Suprapubic skin (tissue), 4 donors: ENCODE data around the gene FYN. TPM values are rescaled to one million over a fixed set of nuclear protein-coding genes. Genes with fewer than 3 reads are reported as not detected.

Experiments
- DNase-seq, 2 donors: peaks; one replicate each; pipeline ENCODE4 v3.0.0-alpha.2; 2019; ENCODE audit warnings: low spot score in 2 of 2
- H3K27ac ChIP-seq: fragments of 200-600 bp; sonication (generic); one replicate; pipeline ENCODE4 v1.5.1; 2019
- H3K27me3 ChIP-seq: fragments of 200-600 bp; sonication (generic); one replicate; pipeline ENCODE4 v1.5.1; 2019
- H3K36me3 ChIP-seq: fragments of 200-600 bp; sonication (generic); one replicate; pipeline ENCODE4 v1.5.1; 2019
- H3K4me1 ChIP-seq: fragments of 200-600 bp; sonication (generic); one replicate; pipeline ENCODE4 v1.5.1; 2019
- H3K4me3 ChIP-seq: fragments of 200-600 bp; sonication (generic); one replicate; pipeline ENCODE4 v1.5.1; 2019; ENCODE audit warnings: mild to moderate bottlenecking
- H3K9me3 ChIP-seq: fragments of 200-600 bp; sonication (generic); one replicate; pipeline ENCODE4 v1.5.1; 2019
- CTCF ChIP-seq, 2 donors: fragments of 200-600 bp in 1 of 2; fragments of 450-650 bp in 1 of 2; sonication (generic) in 1 of 2; IDR thresholded peaks; one replicate each; pipeline ENCODE4 v1.5.1; 2016 to 2019; ENCODE audit warnings: antibody characterized with exemption in 2 of 2, mild to moderate bottlenecking in 1 of 2, moderate library complexity in 1 of 2
- EP300 ChIP-seq: sonication (generic); formaldehyde crosslinking; IDR thresholded peaks from one replicate; pipeline ENCODE4 v1.6.1; 2017; ENCODE audit warnings: antibody characterized with exemption
- POLR2A ChIP-seq, 2 donors: fragments of 450-650 bp; IDR thresholded peaks; one replicate each; pipeline ENCODE4 v1.6.1; 2017; ENCODE audit warnings: antibody characterized with exemption in 2 of 2, mild to moderate bottlenecking in 2 of 2, moderate library complexity in 2 of 2
- POLR2AphosphoS5 ChIP-seq, 3 donors: sonication (generic); formaldehyde crosslinking; IDR thresholded peaks; one replicate each; pipeline ENCODE4 v1.6.1; 2017; ENCODE audit warnings: antibody characterized with exemption in 3 of 3
- WGBS: methylation state at CpG from one replicate; pipeline ENCODE4 v1.1.5; 2018; 5-methylcytosine and 5-hydroxymethylcytosine counted together
- total RNA-seq, 4 donors: library from RNA; depleted of rRNA; stranded (reverse); fragments of >200 nt; gene quantifications; one replicate each; pipeline ENCODE4 v1.1.0, GENCODE V29; 2016

The FYN gene
- total RNA-seq = 10 to 100 TPM; 36.6 to 89.6 (median 67.3) TPM

GRCh38 chr6:111873178-111874024 is at the start of gene FYN:
Gene FYN (minus strand): TSS chr6:111873452. CDS start chr6:111720051, 153,401 bp downstream.
- WGBS = under 1% methylated on average over 23 of the region's 75 CpGs
- H3K27ac ChIP-seq = peak within 1 kb of the TSS; percentile 96
- peak; percentile 98 to 99 for DNase-seq
- TF ChIP-seq CTCF (IDR thresholded peaks at IDR 0.05) = peak; percentile 29 to 45
- peak; percentile 30 to 88 for TF ChIP-seq POLR2A (IDR thresholded peaks at IDR 0.05)
- TF ChIP-seq EP300 = no peak
- peak; percentile 31 to 89 (median 62) for TF ChIP-seq POLR2AphosphoS5 (IDR thresholded peaks at IDR 0.05)
- no peaks in the 10 kb centered on the region for H3K9me3 ChIP-seq
- H3K4me3 ChIP-seq = peak within 1 kb of the TSS; percentile 90
- peaks cover 3% of the 10 kb centered on the region for H3K27me3 ChIP-seq
- H3K36me3 ChIP-seq = no peaks in the 10 kb centered on the region
- H3K4me1 ChIP-seq = peaks cover 34% of the 10 kb centered on the region

GRCh38 chr6:111922454-111923297 is 49.4 kb upstream of the FYN start:
- no peak overlapping the region for H3K27ac ChIP-seq
- H3K9me3 ChIP-seq = no peaks in the 10 kb centered on the region
- no peak for DNase-seq

GRCh38 chr6:111921103-111921502 is 47.9 kb upstream of the FYN start:
- no peak for TF ChIP-seq POLR2AphosphoS5 (IDR thresholded peaks at IDR 0.05)
- TF ChIP-seq POLR2A (IDR thresholded peaks at IDR 0.05) = no peak
- no peak for TF ChIP-seq CTCF (IDR thresholded peaks at IDR 0.05)
- no peak for TF ChIP-seq EP300
- Histone ChIP-seq H3K4me3 (no peak overlapping the region), H3K4me1 (no peaks in the 10 kb centered on the region), H3K9me3 (no peaks in the 10 kb centered on the region), H3K27me3 (no peaks in the 10 kb centered on the region), H3K27ac (no peak overlapping the region), H3K36me3 (no peaks in the 10 kb centered on the region)
- 88% methylated on average over 1 of the region's 1 CpG for WGBS
- no peak for DNase-seq

More at GRCh38 chr6:111922454-111923297, 49.4 kb upstream of the FYN start:
- H3K4me1 ChIP-seq = no peaks in the 10 kb centered on the region
- no peaks in the 10 kb centered on the region for H3K27me3 ChIP-seq
- TF ChIP-seq CTCF (IDR thresholded peaks at IDR 0.05) = no peak
- no peak for TF ChIP-seq EP300
- no peak for TF ChIP-seq POLR2A (IDR thresholded peaks at IDR 0.05)
- TF ChIP-seq POLR2AphosphoS5 (IDR thresholded peaks at IDR 0.05) = no peak
- no peaks in the 10 kb centered on the region for H3K36me3 ChIP-seq
- H3K4me3 ChIP-seq = no peak overlapping the region

GRCh38 chr6:111920578-111920977 is 47.3 kb upstream of the FYN start:
- no peak overlapping the region for H3K4me3 ChIP-seq
- H3K9me3 ChIP-seq = no peaks in the 10 kb centered on the region
- WGBS = 85% methylated on average over 7 of the region's 7 CpGs
- TF ChIP-seq CTCF (IDR thresholded peaks at IDR 0.05) = no peak
- no peak for TF ChIP-seq EP300
- no peak for TF ChIP-seq POLR2A (IDR thresholded peaks at IDR 0.05)
- no peak for TF ChIP-seq POLR2AphosphoS5 (IDR thresholded peaks at IDR 0.05)
- H3K27me3 ChIP-seq = no peaks in the 10 kb centered on the region
- H3K27ac ChIP-seq = no peak overlapping the region
- no peaks in the 10 kb centered on the region for H3K4me1 ChIP-seq
- H3K36me3 ChIP-seq = no peaks in the 10 kb centered on the region
- DNase-seq = no peak

GRCh38 chr6:111918825-111919224 is 45.6 kb upstream of the FYN start:
- Histone ChIP-seq H3K4me3 (no peak overlapping the region), H3K36me3 (no peaks in the 10 kb centered on the region), H3K4me1 (no peaks in the 10 kb centered on the region), H3K27ac (no peak overlapping the region), H3K9me3 (no peaks in the 10 kb centered on the region), H3K27me3 (no peaks in the 10 kb centered on the region)
- no peak for TF ChIP-seq EP300
- TF ChIP-seq POLR2AphosphoS5 (IDR thresholded peaks at IDR 0.05) = no peak
- no peak for TF ChIP-seq CTCF (IDR thresholded peaks at IDR 0.05)
- TF ChIP-seq POLR2A (IDR thresholded peaks at IDR 0.05) = no peak
- no peak for DNase-seq
- 55% methylated on average over 5 of the region's 5 CpGs for WGBS
